Left ventricle myocardium inferior (tissue), 1 donor: ENCODE results near the gene CISD2. TPM values are rescaled to one million over a fixed set of nuclear protein-coding genes. Genes with fewer than 3 reads are reported as not detected.
A peak's percentile ranks its signal among the peaks of the same experiment; 100 is the strongest.
"Not testable (repeated sequence)": the region's sequence is repeated elsewhere in the genome, so short reads cannot be mapped to it uniquely, and the experiment has no call there.

Source experiments
- DNase-seq: peaks from one replicate; pipeline ENCODE4 v3.0.0-alpha.2; 2020
- H3K27ac ChIP-seq: fragments of 200-600 bp; replicated peaks from 2 replicates; pipeline ENCODE4 v1.8.0; 2021
- H3K27me3 ChIP-seq: fragments of 200-600 bp; 2 replicates; pipeline ENCODE4 v1.8.0; 2021; ENCODE audit warnings: low read depth
- H3K36me3 ChIP-seq: fragments of 200-600 bp; 2 replicates; pipeline ENCODE4 v1.8.0; 2021
- H3K4me1 ChIP-seq: fragments of 200-600 bp; 2 replicates; pipeline ENCODE4 v1.8.0; 2021
- H3K4me3 ChIP-seq: fragments of 200-600 bp; 2 replicates; pipeline ENCODE4 v1.8.0; 2021; ENCODE audit warnings: mild to moderate bottlenecking, moderate library complexity
- H3K9me3 ChIP-seq: fragments of 200-600 bp; replicated peaks from 2 replicates; pipeline ENCODE4 v1.8.0; 2021
- CTCF ChIP-seq: fragments of 200-600 bp; IDR thresholded peaks from 2 replicates; pipeline ENCODE4 v1.8.0; 2021; ENCODE audit warnings: antibody characterized with exemption, mild to moderate bottlenecking, borderline replicate concordance
- intact Hi-C: fragments of 100-400 bp; cut with micrococcal nuclease; formaldehyde crosslinking; loops from one replicate; pipeline ENCODE4 v1.11.0; 2022
- total RNA-seq: library from RNA; stranded (reverse); fragmentation: NEBNext Ultra II Directional; extraction: Animal tissue kit (Norgen Biotek cat#: 25700); gene quantifications from one replicate; pipeline ENCODE4 v1.2.1, GENCODE V29; 2021
- donor health status: DM: no; HTN: yes; CAD: no; lungs with severe emphysema.

The CISD2 gene
- total RNA-seq, 1 donor from 2014 or later = 17.1 TPM

- Histone ChIP-seq H3K4me1 (peaks cover 5% of the 10 kb centered on the region), H3K27ac (no peak overlapping the region), H3K4me3 (no peak overlapping the region), H3K36me3 (peaks cover 10% of the 10 kb centered on the region), H3K27me3 (no peaks in the 10 kb centered on the region), H3K9me3 (peaks cover 24% of the 10 kb centered on the region)
- TF ChIP-seq CTCF = no peak
- no peak for DNase-seq
- intact Hi-C loops = no loop called here
These were observed 6.0 kb upstream of the CISD2 start for GRCh38 chr4:102862747-102863146.

- peaks cover 29% of the 10 kb centered on the region for H3K4me1 ChIP-seq
- H3K9me3 ChIP-seq, DNase-seq, H3K27ac ChIP-seq, H3K4me3 ChIP-seq, intact Hi-C loops, H3K36me3 ChIP-seq, H3K27me3 ChIP-seq: not testable (repeated sequence)
These were observed 3.5 kb upstream of the CISD2 start for GRCh38 chr4:102865327-102865726.

GRCh38 chr4:102867278-102868152 lies 1.3 kb upstream of the CISD2 start:
- no peaks in the 10 kb centered on the region for H3K27me3 ChIP-seq
- no peaks in the 10 kb centered on the region for H3K36me3 ChIP-seq
- H3K4me3 ChIP-seq = peak overlapping the region; percentile 83
- H3K27ac ChIP-seq = peak overlapping the region; percentile 97
- H3K4me1 ChIP-seq = peaks cover 41% of the 10 kb centered on the region
- intact Hi-C loops = no loop called here
- TF ChIP-seq CTCF = no peak
- no peak for DNase-seq
- H3K9me3 ChIP-seq = no peaks in the 10 kb centered on the region

GRCh38 chr4:102868153-102868780 lies 525 bp upstream of the CISD2 start:
- Histone ChIP-seq H3K36me3 (no peaks in the 10 kb centered on the region), H3K27ac (peak overlapping the region; percentile 97), H3K4me3 (peak overlapping the region; percentile 83), H3K9me3 (no peaks in the 10 kb centered on the region), H3K27me3 (no peaks in the 10 kb centered on the region), H3K4me1 (peaks cover 41% of the 10 kb centered on the region)
- intact Hi-C loops = no loop called here
- peak; percentile 28 for DNase-seq
- no peak for TF ChIP-seq CTCF

- intact Hi-C loops = no loop called here
- TF ChIP-seq CTCF = no peak
- Histone ChIP-seq H3K36me3 (peaks cover 3% of the 10 kb centered on the region), H3K4me1 (peaks cover 41% of the 10 kb centered on the region), H3K27ac (peak overlapping the region; percentile 97), H3K27me3 (no peaks in the 10 kb centered on the region), H3K9me3 (no peaks in the 10 kb centered on the region), H3K4me3 (peak overlapping the region; percentile 83)
- no peak for DNase-seq
These were observed 891 bp downstream of the CISD2 start for GRCh38 chr4:102869569-102870197.

- intact Hi-C loops = no loop called here
- Histone ChIP-seq H3K4me3 (no peak overlapping the region), H3K4me1 (peaks cover 41% of the 10 kb centered on the region), H3K27me3 (no peaks in the 10 kb centered on the region), H3K36me3 (peaks cover 6% of the 10 kb centered on the region), H3K9me3 (no peaks in the 10 kb centered on the region), H3K27ac (no peak overlapping the region)
- TF ChIP-seq CTCF = no peak
- no peak for DNase-seq
These were observed 3.0 kb downstream of the CISD2 start for GRCh38 chr4:102871772-102872171.

GRCh38 chr4:102877477-102878106 lies 8.8 kb downstream of the CISD2 start:
- not testable (repeated sequence) for H3K4me3 ChIP-seq

GRCh38 chr4:102878349-102878748 lies 9.6 kb downstream of the CISD2 start:
- intact Hi-C loops, H3K36me3 ChIP-seq, H3K4me3 ChIP-seq, H3K9me3 ChIP-seq, DNase-seq, H3K27ac ChIP-seq, H3K27me3 ChIP-seq, H3K4me1 ChIP-seq: not testable (repeated sequence)

More at GRCh38 chr4:102877477-102878106, 8.8 kb downstream of the CISD2 start:
- H3K27me3 ChIP-seq, H3K36me3 ChIP-seq, H3K9me3 ChIP-seq, H3K27ac ChIP-seq, DNase-seq, H3K4me1 ChIP-seq, intact Hi-C loops: not testable (repeated sequence)
